8988T (cell line): ENCODE results near the gene WAPL.
A peak's percentile ranks its signal among the peaks of the same experiment; 100 is the strongest.
"Not testable (repeated sequence)": the region's sequence is repeated elsewhere in the genome, so short reads cannot be mapped to it uniquely, and the experiment has no call there.

Experiments
- DNase-seq: peaks from one replicate; pipeline ENCODE4 v3.0.0; 2011

Gene WAPL

DNA sequence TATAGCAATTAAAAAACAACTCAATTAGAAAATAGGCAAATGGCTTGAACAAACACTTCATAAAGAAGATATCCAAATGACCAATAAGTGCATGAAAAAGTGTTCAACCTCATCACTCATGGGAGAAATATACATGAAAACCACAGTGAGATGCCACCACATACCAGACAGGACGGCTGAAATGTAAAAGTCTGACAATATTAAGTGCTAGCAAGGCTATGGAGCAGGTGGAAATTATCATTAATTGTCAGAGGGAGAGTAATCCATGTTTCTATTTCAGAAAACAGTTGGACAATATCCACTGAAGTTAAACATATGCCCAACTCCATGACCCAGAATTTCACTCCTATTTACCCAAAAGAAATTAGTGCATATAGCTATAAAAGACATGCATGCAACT, 112.4 kb downstream of the WAPL start:
- no peak for DNase-seq

- DNase-seq: no peak
These were observed 118.3 kb downstream of the WAPL start for GRCh38 chr10:86403183-86403797.

GRCh38 chr10:86402283-86402941, 119.2 kb downstream of the WAPL start:
- DNase-seq: no peak

DNA sequence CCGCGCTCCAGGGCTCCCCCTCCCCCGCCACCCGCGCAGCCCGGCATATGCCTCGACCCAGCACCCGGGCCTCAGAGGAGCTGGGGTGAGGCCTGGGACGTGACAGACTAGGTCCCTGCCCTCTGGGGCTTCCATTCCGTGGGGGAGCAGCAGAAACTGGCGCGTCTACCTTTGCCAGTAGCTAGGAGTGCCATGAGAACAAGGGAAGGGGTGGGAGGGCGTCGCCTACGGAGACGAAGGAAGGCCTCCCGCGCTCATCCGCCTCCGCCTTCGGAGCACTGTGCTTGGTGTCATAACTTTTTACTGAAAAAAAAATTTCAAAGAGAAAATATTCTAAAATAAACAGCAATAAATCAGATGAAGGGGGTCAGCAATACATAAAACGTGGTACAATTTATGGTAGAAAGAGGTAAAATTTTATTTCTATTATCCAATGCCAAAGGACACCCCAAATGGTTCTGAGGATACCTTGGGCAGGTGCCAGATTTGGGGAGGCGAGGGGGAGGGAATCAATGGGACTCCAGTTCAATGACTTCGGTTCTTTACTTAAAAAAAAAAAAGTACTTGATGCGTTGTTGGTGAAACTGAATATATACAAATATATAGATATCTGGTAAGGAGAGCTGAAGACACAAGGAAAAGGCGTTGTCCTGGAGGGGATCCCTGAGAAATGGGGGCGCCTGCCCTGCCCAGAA, 119.9 kb downstream of the WAPL start:
- DNase-seq: no peak

GRCh38 chr10:86400705-86401587, 120.6 kb downstream of the WAPL start:
- DNase-seq: no peak

DNA sequence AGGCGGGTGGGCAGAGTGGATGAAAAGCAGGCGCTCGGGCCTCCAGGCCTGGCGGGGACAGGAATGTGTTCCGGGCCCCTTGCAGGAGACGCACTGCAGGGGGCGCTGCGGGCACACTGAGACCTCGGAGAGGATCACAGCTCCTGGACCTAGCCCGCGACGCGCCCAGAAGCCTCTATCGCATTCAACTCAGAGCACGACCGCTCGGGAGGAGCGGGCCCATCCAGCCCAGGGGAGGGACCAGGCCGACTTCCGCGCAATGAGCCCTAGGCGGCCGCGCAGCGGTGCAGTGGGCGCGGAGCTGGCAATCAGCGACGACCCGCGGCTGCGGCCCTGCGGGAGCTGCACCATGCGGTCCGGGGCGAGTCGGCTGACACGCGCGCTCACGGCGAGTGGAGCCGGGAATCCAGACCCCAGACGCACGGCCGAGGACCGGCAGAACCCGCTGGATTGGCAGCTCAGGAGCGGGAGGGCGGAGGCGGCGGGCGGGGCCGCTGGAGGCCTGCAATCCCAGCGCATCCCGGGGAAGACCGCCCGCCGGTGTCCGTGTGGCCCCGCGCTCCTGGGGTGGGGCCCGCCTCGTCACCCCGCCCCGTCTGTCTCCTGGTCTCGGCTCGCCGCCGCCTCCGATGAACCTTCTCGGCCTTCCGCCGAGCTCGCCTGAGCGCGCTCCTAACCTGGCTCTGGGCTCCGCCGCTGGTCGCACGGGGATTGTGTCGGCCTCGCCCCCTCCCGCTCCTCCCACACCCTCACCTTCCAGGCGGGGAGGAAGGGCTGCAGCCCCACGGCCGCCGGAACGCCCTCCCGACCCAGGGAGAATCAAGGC, 121.5 kb downstream of the WAPL start:
- peak; percentile 93 for DNase-seq

GRCh38 chr10:86399514-86399878, 122.1 kb downstream of the WAPL start:
- DNase-seq: no peak

DNA sequence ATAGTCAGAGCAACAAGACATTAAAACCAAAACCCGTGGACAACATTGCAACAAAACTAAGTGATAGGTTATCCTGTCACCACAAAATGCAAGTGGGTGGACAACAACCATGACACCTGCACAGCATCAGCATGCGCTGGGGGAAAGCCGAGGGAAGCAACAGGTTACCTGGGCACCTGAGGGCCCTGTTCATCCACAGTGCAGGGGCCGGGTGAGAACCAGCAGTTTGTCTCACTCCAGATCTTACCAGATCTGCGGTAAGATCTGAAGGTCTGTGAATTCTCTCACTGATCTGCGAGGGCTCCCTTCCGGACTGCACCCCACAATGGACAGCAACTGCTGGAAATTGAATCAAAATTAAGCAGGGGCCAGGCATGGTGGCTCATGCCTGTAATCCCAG, 124.5 kb downstream of the WAPL start:
- no peak for DNase-seq

DNA sequence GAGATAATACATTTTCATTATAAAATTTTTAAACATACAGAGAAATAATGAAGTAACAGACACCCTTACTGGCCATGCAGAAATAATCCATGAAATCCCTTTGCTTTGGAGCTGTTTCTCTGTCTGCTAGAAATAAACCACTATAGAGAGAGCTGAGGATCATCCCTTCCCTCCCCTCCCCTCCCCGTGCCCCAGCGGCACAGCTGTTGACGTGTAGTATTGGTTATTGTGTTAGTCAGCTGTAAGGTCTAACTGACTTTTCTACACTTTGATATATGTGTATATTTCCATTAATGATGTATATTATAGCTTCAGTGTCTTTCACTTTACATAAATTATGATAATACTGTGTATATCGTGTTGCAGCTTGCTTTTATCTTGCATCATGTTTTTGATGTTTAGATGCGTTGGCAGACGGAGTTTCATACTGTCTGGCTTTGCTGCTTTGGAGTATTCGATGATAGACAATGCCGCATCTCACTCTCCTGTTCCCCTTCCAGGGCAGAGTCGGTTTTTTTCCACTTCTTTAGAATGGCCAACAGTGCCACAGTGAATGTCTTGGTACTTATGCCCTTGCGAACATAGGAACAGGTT, 127.6 kb downstream of the WAPL start:
- DNase-seq: no peak

- no peak for DNase-seq
These were observed 128.2 kb downstream of the WAPL start for GRCh38 chr10:86393362-86393761.

DNA sequence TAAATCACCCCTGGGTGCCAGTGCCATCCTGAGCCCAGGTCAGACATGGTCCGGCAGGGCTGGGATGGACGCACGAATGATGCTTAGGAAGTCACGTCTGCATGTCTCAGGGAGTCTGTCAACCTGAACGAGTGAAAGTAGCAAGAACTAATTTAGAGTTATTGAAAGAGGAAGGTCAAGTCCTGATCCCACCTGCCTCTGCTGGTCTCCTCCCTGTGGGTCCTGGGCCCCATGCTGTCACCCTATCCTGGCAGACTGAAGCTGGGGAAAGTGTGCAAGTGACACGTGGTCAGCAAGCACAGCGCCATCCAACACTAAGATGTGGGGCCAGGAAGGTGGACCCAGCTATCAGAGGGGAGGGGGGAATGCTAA, 128.9 kb downstream of the WAPL start:
- no peak for DNase-seq

DNA sequence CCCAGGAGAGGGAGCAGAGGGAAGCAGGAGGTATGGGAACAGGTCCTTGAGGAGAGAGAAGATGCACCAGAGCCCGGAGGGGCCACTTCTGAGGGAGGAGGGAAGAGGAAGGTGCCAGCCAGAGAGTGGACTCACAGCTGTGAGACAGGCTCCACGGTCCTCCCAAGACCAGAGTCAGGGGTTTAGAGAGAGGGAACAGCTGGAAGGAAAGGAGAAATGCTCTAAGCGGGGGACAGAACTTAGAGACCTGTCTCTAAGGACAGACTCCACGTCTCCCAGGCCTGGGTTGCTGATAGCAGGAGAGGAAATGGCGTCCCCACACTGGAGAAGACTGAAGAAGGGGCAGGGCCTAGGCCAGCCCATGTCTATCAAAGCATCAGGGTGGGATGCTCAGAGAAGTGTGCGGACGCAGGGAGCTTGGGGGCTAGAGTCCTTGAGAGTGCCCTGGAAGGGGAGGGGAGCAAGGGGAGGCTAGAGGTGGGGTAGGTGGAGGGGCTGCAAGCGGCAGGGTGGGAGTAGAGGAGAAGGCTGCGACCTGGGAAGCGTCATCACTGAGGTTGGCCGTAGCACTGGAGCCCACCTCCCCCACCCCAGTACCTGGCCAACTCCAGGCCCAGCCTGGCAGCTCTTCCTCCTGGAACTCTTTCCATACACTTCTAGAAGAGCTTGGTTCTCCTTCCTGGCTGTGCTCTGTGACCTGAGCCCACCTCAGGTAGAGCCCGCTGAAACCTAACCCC, 129.4 kb downstream of the WAPL start:
- no peak for DNase-seq

GRCh38 chr10:86391236-86391840, 130.3 kb downstream of the WAPL start:
- no peak for DNase-seq

GRCh38 chr10:86390337-86391120, 131.1 kb downstream of the WAPL start:
- DNase-seq: no peak

GRCh38 chr10:86389441-86390193, 132.0 kb downstream of the WAPL start:
- DNase-seq: no peak

GRCh38 chr10:86389109-86389440, 132.5 kb downstream of the WAPL start:
- DNase-seq: not testable (repeated sequence)

DNA sequence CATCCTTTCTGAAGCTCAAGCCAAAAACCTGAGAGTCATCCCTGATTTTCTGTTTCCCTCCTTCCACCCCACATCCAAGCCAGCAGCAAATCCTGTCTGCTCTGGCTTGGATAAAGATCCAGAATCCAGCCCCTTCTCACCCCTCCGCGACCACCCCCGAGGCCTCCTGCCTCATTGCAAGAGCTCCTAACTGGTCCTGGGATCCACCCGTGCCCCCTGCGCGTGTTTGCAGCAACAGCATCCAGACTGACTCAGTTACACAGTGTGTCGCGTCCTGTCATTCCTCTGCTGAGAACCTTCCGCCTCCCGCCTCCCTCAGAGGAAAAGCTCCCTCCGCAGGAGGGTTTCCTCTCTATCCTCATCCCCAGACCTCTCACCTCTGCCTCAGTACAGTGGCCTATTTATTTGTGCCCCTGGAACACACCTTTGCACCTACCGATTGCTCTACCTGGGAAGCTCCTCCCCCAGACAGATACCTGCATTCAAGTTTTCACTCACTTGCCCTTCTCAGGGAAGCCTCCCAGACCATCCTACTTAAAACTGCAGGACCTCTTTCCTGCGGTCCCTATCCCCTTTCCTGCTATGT, 133.4 kb downstream of the WAPL start:
- no peak for DNase-seq

DNA sequence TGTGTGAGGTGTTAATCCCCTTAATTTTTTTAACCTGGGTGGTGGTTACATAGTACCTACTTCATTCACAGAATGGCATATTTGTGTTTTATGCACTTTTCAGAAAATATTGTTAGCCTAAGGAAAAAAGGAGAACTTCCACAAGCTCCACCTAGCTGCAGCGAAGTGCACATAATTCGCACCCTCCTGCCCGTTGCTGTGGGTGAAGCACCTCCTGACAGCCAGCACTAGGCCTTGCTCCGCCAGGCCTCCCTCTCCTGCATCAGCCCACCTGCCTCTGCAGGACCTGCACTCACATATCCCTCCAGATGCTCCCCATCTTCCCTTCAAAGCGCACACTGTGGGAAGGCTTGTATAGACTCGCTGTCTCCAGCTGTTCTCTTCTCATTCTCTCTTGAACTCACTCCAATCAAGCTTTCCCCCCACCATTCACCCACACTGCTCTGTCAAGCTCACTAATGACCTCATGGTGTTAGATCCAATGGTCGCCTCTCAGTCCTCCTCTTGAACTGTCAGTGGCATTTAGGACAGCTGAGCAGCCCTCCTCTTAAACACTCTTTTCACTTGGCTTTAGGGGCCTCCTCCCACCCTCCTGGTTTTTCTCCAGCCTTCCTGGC, 134.3 kb downstream of the WAPL start:
- DNase-seq: no peak

GRCh38 chr10:86385806-86386205, 135.8 kb downstream of the WAPL start:
- DNase-seq: no peak
